Measurements from ENCODE around the gene TEX53. TPM values are rescaled to one million over a fixed set of nuclear protein-coding genes. Genes with fewer than 3 reads are reported as not detected.

The TEX53 gene
- polyA plus RNA-seq, 1 donor from 2014 or later: not detected

GRCh38 chr9:114680259-114681001 lies 22.8 kb upstream of the TEX53 start:
- TF ChIP-seq POLR2AphosphoS5 (IDR thresholded peaks at IDR 0.05): peak; percentile 59
- TF ChIP-seq EZH2 (IDR thresholded peaks at IDR 0.05; ENCODE audit: borderline replicate concordance, insufficient read depth, low read length, poor library complexity, severe bottlenecking): no peak
- no peak for TF ChIP-seq RAD21 (conservative IDR thresholded peaks at IDR 0.05)
- no peak for TF ChIP-seq MXI1 (conservative IDR thresholded peaks at IDR 0.05; ENCODE audit: poor library complexity, severe bottlenecking)
- TF ChIP-seq CTCF (IDR thresholded peaks at IDR 0.05; ENCODE audit: poor library complexity, severe bottlenecking): peak; percentile 9
- peak; percentile 72 for TF ChIP-seq EP300 (conservative IDR thresholded peaks at IDR 0.05; ENCODE audit: poor library complexity, severe bottlenecking)
- no peak for TF ChIP-seq TAF1 (IDR thresholded peaks at IDR 0.05; ENCODE audit: low read depth)
- no peak for TF ChIP-seq REST (IDR thresholded peaks at IDR 0.05; ENCODE audit: borderline replicate concordance)
- TF ChIP-seq SMC3 (conservative IDR thresholded peaks at IDR 0.05; ENCODE audit: poor library complexity): no peak
- H3K9me2 ChIP-seq (ENCODE audit: insufficient read depth, low read length): no peaks in the 10 kb centered on the region
- H3K9ac ChIP-seq (ENCODE audit: low read length): peak overlapping the region; percentile 40
- H3K27me3 ChIP-seq (ENCODE audit: insufficient read depth, low read depth, low read length): no peaks in the 10 kb centered on the region
- no peaks in the 10 kb centered on the region for H3K36me3 ChIP-seq (ENCODE audit: insufficient read depth, low read length)
- H2AFZ ChIP-seq (ENCODE audit: low read depth, low read length): peak overlapping the region; percentile 48
- no peaks in the 10 kb centered on the region for H3K79me2 ChIP-seq (replicated peaks; ENCODE audit: insufficient read depth, low read length)
- H4K20me1 ChIP-seq (ENCODE audit: insufficient read depth): no peaks in the 10 kb centered on the region
- peak overlapping the region; percentile 42 for H3K4me3 ChIP-seq (ENCODE audit: low read length)
- H3K27ac ChIP-seq (ENCODE audit: low read length): peak overlapping the region; percentile 86
- no peaks in the 10 kb centered on the region for H3K9me3 ChIP-seq (ENCODE audit: low read length)
- H3F3A ChIP-seq (ENCODE audit: insufficient read depth, low read length, poor library complexity, severe bottlenecking): peaks cover 3% of the 10 kb centered on the region
- H3K4me2 ChIP-seq (ENCODE audit: low read length): peak overlapping the region; percentile 33

- Histone ChIP-seq H2AFZ (ENCODE audit: low read depth, low read length) (no peak overlapping the region), H3K9me2 (ENCODE audit: insufficient read depth, low read length) (no peaks in the 10 kb centered on the region), H3F3A (ENCODE audit: insufficient read depth, low read length, poor library complexity, severe bottlenecking) (peaks cover 3% of the 10 kb centered on the region), H4K20me1 (ENCODE audit: insufficient read depth) (no peaks in the 10 kb centered on the region), H3K36me3 (ENCODE audit: insufficient read depth, low read length) (no peaks in the 10 kb centered on the region), H3K27me3 (ENCODE audit: insufficient read depth, low read depth, low read length) (no peaks in the 10 kb centered on the region), H3K27ac (ENCODE audit: low read length) (no peak overlapping the region), H3K79me2 (replicated peaks; ENCODE audit: insufficient read depth, low read length) (no peaks in the 10 kb centered on the region), H3K9ac (ENCODE audit: low read length) (no peak overlapping the region), H3K9me3 (ENCODE audit: low read length) (no peaks in the 10 kb centered on the region), H3K4me3 (ENCODE audit: low read length) (no peak overlapping the region), H3K4me2 (ENCODE audit: low read length) (no peak overlapping the region)
- TF ChIP-seq SMC3 (conservative IDR thresholded peaks at IDR 0.05; ENCODE audit: poor library complexity) (no peak), RAD21 (conservative IDR thresholded peaks at IDR 0.05) (no peak), TAF1 (IDR thresholded peaks at IDR 0.05; ENCODE audit: low read depth) (no peak), EP300 (conservative IDR thresholded peaks at IDR 0.05; ENCODE audit: poor library complexity, severe bottlenecking) (no peak), MXI1 (conservative IDR thresholded peaks at IDR 0.05; ENCODE audit: poor library complexity, severe bottlenecking) (no peak), EZH2 (IDR thresholded peaks at IDR 0.05; ENCODE audit: borderline replicate concordance, insufficient read depth, low read length, poor library complexity, severe bottlenecking) (no peak), REST (IDR thresholded peaks at IDR 0.05; ENCODE audit: borderline replicate concordance) (no peak), POLR2AphosphoS5 (IDR thresholded peaks at IDR 0.05) (no peak)
Measured at GRCh38 chr9:114678795-114679194, 21.2 kb upstream of the TEX53 start.
